ENCODE results near the gene NPY5R. TPM values are rescaled to one million over a fixed set of nuclear protein-coding genes. Genes with fewer than 3 reads are reported as not detected.

The NPY5R gene
- total RNA-seq, 1 donor from 2014 or later = 0.12 TPM

DNA sequence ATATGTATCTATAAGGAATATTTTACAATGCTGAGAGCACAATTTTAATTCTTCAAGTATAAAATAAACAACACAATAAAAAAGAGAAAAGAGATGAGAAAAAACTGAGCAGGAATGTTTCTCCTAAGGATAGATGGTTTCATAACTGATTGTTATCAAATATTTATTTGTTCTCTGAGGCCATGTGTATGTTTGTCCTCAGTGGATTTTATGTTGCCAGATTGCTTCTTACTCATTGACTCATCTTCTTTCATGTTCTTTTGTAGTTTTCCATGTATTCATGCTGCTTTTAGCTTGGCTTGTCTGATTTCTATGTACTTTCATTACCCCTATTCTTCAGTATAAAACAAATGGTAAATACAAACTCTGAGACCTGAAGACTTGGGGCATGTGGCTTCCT, 41.2 kb downstream of the NPY5R start:
- TF ChIP-seq, protein P1, sequence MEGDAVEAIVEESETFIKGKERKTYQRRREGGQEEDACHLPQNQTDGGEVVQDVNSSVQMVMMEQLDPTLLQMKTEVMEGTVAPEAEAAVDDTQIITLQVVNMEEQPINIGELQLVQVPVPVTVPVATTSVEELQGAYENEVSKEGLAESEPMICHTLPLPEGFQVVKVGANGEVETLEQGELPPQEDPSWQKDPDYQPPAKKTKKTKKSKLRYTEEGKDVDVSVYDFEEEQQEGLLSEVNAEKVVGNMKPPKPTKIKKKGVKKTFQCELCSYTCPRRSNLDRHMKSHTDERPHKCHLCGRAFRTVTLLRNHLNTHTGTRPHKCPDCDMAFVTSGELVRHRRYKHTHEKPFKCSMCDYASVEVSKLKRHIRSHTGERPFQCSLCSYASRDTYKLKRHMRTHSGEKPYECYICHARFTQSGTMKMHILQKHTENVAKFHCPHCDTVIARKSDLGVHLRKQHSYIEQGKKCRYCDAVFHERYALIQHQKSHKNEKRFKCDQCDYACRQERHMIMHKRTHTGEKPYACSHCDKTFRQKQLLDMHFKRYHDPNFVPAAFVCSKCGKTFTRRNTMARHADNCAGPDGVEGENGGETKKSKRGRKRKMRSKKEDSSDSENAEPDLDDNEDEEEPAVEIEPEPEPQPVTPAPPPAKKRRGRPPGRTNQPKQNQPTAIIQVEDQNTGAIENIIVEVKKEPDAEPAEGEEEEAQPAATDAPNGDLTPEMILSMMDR (conservative IDR thresholded peaks at IDR 0.05) = no peak
- H3K36me3 Mint-ChIP-seq (ENCODE audit: low read depth) = no peaks in the 10 kb centered on the region
- no peaks in the 10 kb centered on the region for H3K9me3 Mint-ChIP-seq

DNA sequence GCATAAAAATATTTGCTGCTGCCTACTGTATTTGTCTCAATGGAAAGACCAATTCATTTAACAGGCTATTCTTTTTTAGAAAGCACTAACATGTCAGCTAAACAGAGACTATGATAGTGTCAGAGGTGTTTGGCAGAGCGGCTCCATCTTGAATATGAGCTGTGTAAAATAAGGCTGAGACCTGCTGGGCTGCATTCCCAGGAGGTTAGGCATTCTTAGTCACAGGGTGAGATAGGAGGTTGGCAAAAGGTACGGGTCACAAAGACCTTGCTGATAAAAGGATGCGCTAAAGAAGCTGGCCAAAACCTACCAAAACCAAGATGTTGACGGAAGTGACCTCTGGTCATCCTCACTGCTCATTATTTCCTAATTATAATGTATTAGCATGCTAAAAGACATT, 41.8 kb downstream of the NPY5R start:
- DNase-seq (ENCODE audit: low read depth, low spot score) = no peak
- Mint-ChIP-seq H3K9me3 (no peaks in the 10 kb centered on the region), H3K36me3 (ENCODE audit: low read depth) (no peaks in the 10 kb centered on the region), H3K27ac (ENCODE audit: unreplicated experiment) (no peak overlapping the region), H3K27me3 (ENCODE audit: low read depth) (peaks cover 5% of the 10 kb centered on the region), H3K4me1 (no peaks in the 10 kb centered on the region), H3K4me3 (no peak overlapping the region)
- TF ChIP-seq, protein P1 (conservative IDR thresholded peaks at IDR 0.05) = no peak

More for the DNA sequence above, 41.2 kb downstream of the NPY5R start:
- no peak for DNase-seq (ENCODE audit: low read depth, low spot score)
- no peak overlapping the region for H3K4me3 Mint-ChIP-seq
- no peaks in the 10 kb centered on the region for H3K4me1 Mint-ChIP-seq
- H3K27ac Mint-ChIP-seq (ENCODE audit: unreplicated experiment) = no peak overlapping the region
- peaks cover 5% of the 10 kb centered on the region for H3K27me3 Mint-ChIP-seq (ENCODE audit: low read depth)

DNA sequence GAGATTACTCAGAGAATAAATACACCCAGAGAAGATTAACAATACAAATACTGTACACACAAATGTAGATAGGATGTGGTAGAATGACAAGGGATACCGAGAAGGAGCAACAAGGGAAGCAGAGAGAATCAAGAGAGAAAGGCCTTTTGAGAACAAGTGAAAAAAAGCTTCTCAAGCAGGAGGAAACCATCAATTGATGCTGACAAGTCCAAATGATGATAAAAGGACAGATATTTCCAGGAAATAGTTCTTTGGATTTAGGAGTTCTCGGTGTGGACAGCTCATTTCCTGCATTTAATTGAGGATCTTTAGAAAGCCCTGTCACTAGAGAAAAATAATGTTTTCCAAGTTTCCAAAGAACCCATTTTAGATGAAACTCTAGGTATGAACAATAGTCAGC, 48.1 kb downstream of the NPY5R start:
- Mint-ChIP-seq H3K9me3 (no peaks in the 10 kb centered on the region), H3K4me1 (peaks cover 5% of the 10 kb centered on the region), H3K27ac (ENCODE audit: unreplicated experiment) (no peak overlapping the region), H3K27me3 (ENCODE audit: low read depth) (no peaks in the 10 kb centered on the region), H3K36me3 (ENCODE audit: low read depth) (no peaks in the 10 kb centered on the region), H3K4me3 (no peak overlapping the region)
- no peak for DNase-seq (ENCODE audit: low read depth, low spot score)
- TF ChIP-seq, protein P1 (conservative IDR thresholded peaks at IDR 0.05) = no peak

DNA sequence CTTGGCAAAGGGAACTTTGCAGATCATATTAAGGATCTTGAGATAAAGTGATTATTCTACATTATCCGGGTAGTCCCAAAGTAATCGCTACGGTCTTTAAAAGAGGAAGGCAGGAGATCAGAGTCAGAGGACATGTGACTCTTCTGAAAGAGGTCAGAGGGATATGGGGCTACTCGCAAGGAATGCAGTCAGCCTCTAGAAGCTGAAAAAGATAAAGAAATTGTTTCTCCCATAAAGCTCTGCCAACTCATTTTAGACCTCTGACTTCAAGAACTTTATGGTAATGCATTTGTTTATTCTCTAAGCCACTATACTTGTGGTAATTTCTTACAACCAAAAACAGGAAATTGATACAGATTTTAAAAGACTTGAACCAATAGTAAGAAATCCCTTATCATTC, 48.6 kb downstream of the NPY5R start:
- TF ChIP-seq, protein P1 (conservative IDR thresholded peaks at IDR 0.05) = no peak
- no peaks in the 10 kb centered on the region for H3K27me3 Mint-ChIP-seq (ENCODE audit: low read depth)
- no peaks in the 10 kb centered on the region for H3K36me3 Mint-ChIP-seq (ENCODE audit: low read depth)
- no peak overlapping the region for H3K4me3 Mint-ChIP-seq
- peaks cover 5% of the 10 kb centered on the region for H3K4me1 Mint-ChIP-seq
- DNase-seq (ENCODE audit: low read depth, low spot score) = no peak
- no peaks in the 10 kb centered on the region for H3K9me3 Mint-ChIP-seq
- H3K27ac Mint-ChIP-seq (ENCODE audit: unreplicated experiment) = no peak overlapping the region

DNA sequence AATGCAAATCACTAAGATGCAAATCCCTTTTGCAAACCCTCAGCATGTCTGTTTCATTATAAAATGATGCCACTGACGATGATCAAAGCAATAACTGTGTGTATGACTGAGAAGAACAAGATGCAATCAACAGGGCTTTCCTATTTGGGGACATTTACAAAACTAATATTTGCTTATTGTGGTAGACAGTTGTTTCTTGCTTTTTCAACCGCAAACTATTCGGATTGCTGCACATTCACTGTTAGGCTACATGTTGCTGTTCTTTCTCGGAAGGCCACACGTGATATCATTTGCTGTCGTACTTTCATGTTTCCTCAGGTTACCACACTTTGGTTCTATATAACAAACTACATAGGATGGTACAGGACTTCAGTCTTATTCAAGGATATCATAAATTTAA, 49.8 kb downstream of the NPY5R start:
- TF ChIP-seq, protein P1 (conservative IDR thresholded peaks at IDR 0.05) = no peak
- Mint-ChIP-seq H3K27ac (ENCODE audit: unreplicated experiment) (no peak overlapping the region), H3K4me1 (peaks cover 5% of the 10 kb centered on the region), H3K4me3 (no peak overlapping the region), H3K27me3 (ENCODE audit: low read depth) (no peaks in the 10 kb centered on the region), H3K9me3 (no peaks in the 10 kb centered on the region), H3K36me3 (ENCODE audit: low read depth) (no peaks in the 10 kb centered on the region)
- no peak for DNase-seq (ENCODE audit: low read depth, low spot score)

DNA sequence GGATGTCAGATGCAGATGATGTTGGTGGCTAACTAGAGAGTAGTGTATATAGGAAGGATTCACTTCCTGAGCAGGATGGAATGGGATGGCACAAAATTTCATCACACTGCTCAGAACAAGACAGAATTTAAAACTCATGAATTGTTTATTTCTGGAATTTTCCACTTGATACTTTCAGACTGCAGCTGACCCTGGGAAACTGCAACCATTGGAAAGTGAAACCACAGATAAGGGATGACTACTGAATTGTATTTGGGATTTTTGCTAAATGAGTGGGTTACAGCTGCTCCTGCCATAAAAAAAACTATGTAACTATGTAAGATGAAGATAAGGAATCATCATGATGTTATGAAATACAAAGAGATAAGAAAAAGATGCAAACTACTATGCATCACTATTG, 51.4 kb downstream of the NPY5R start:
- Mint-ChIP-seq H3K9me3 (no peaks in the 10 kb centered on the region), H3K27me3 (ENCODE audit: low read depth) (no peaks in the 10 kb centered on the region), H3K4me3 (no peak overlapping the region), H3K36me3 (ENCODE audit: low read depth) (no peaks in the 10 kb centered on the region), H3K27ac (ENCODE audit: unreplicated experiment) (no peak overlapping the region), H3K4me1 (peaks cover 5% of the 10 kb centered on the region)
- TF ChIP-seq, protein P1 (conservative IDR thresholded peaks at IDR 0.05) = no peak
- no peak for DNase-seq (ENCODE audit: low read depth, low spot score)
